Astrocyte (in vitro differentiated cells and primary cell): Measurements from ENCODE around the gene DBNDD2. TPM values are rescaled to one million over a fixed set of nuclear protein-coding genes. Genes with fewer than 3 reads are reported as not detected.

Source experiments
- DNase-seq: peaks from one replicate; pipeline ENCODE4 v3.0.0-alpha.2; 2010; ENCODE audit warnings: low read depth
- FAIRE-seq: peaks from 2 replicates; lab custom pipeline; 2011; peaks lifted over from hg19 to GRCh38; lab: Jason Lieb, UNC
- H2AFZ ChIP-seq: 2 replicates; pipeline ENCODE4 v1.6.0; 2012; ENCODE audit warnings: low read depth, low read length, inconsistent platforms
- H3K27ac ChIP-seq: 2 replicates; pipeline ENCODE4 v1.5.1; 2011; ENCODE audit warnings: low read depth, low read length, inconsistent platforms
- H3K27me3 ChIP-seq: 2 replicates; pipeline ENCODE4 v1.6.0; 2011; ENCODE audit warnings: low read length, inconsistent platforms; ENCODE audit not compliant: insufficient read depth
- H3K36me3 ChIP-seq: 2 replicates; pipeline ENCODE4 v1.5.1; 2011; ENCODE audit warnings: low read length, inconsistent platforms; ENCODE audit not compliant: insufficient read depth
- H3K4me1 ChIP-seq: 2 replicates; pipeline ENCODE4 v1.5.1; 2011; ENCODE audit warnings: low read length, inconsistent platforms; ENCODE audit not compliant: insufficient read depth
- H3K4me2 ChIP-seq: 2 replicates; pipeline ENCODE4 v1.6.0; 2012; ENCODE audit warnings: low read length, inconsistent platforms
- H3K4me3 ChIP-seq: 2 replicates; pipeline ENCODE4 v1.5.1; 2011; ENCODE audit warnings: low read depth, mild to moderate bottlenecking, low read length, inconsistent platforms; ENCODE audit not compliant: insufficient read depth
- H3K79me2 ChIP-seq: 2 replicates; pipeline ENCODE4 v1.6.0; 2012; ENCODE audit warnings: mild to moderate bottlenecking, low read length, inconsistent platforms; ENCODE audit not compliant: insufficient read depth
- H3K9ac ChIP-seq: 2 replicates; pipeline ENCODE4 v1.6.0; 2012; ENCODE audit warnings: mild to moderate bottlenecking, low read length, inconsistent platforms
- H3K9me3 ChIP-seq: 2 replicates; pipeline ENCODE4 v1.5.1; 2012; ENCODE audit warnings: low read depth, mild to moderate bottlenecking, low read length, inconsistent platforms; ENCODE audit not compliant: insufficient read depth
- H4K20me1 ChIP-seq: 2 replicates; pipeline ENCODE4 v1.6.0; 2012; ENCODE audit warnings: low read length, inconsistent platforms; ENCODE audit not compliant: insufficient read depth
- H3K27ac Mint-ChIP-seq: one replicate; pipeline ENCODE4 v1.8.0; 2021; ENCODE audit warnings: mild to moderate bottlenecking, mixed read lengths; ENCODE audit not compliant: unreplicated experiment
- H3K27me3 Mint-ChIP-seq: one replicate; pipeline ENCODE4 v1.8.0; 2021; ENCODE audit warnings: low read depth, mixed read lengths; ENCODE audit not compliant: unreplicated experiment
- H3K36me3 Mint-ChIP-seq: one replicate; pipeline ENCODE4 v1.8.0; 2021; ENCODE audit warnings: low read depth, mixed read lengths; ENCODE audit not compliant: unreplicated experiment
- H3K4me1 Mint-ChIP-seq: one replicate; pipeline ENCODE4 v1.8.0; 2021; ENCODE audit warnings: low read depth, mixed read lengths; ENCODE audit not compliant: unreplicated experiment
- H3K4me3 Mint-ChIP-seq: one replicate; pipeline ENCODE4 v1.8.0; 2021; ENCODE audit warnings: mild to moderate bottlenecking, moderate library complexity, mixed read lengths; ENCODE audit not compliant: unreplicated experiment
- H3K9me3 Mint-ChIP-seq: one replicate; pipeline ENCODE4 v1.8.0; 2021; ENCODE audit warnings: mild to moderate bottlenecking, mixed read lengths; ENCODE audit not compliant: unreplicated experiment
- EZH2 ChIP-seq: IDR thresholded peaks from 2 replicates; pipeline ENCODE4 v1.6.1; 2012; ENCODE audit warnings: mild to moderate bottlenecking, low read length, inconsistent platforms; ENCODE audit not compliant: insufficient read depth
- total RNA-seq: library from RNA; stranded (reverse); gene quantifications from 2 replicates; pipeline ENCODE4 v1.2.1, GENCODE V29; 2021
- TF ChIP-seq, protein P1 (sequence below): IDR thresholded peaks from 2 replicates; pipeline ENCODE4 v1.5.1; 2011; ENCODE audit warnings: low read depth, mild to moderate bottlenecking, inconsistent platforms, low read length, moderate library complexity; ENCODE audit not compliant: insufficient read depth

DBNDD2 gene
- total RNA-seq, 1 donor from 2014 or later: 11.3 TPM

DNA sequence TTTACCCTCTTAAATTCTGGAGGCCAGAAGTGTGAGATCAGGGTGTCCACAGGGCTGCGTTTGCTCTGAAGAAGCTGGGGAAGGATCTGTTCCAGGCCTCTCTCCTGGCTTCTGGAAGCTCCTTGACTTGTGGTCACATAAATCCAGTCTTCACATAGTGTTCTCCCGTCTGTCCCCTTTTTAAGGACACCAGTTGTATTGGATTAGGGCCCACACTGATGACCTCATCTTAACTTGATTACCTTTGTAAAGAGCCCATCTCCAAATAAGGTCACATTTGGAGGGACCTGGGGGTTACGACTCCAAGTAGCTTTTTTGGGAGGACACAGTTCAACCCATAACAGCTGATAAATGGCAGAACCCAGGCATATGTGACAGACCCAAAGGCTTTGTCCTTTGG, 41.4 kb downstream of the DBNDD2 start:
- Histone ChIP-seq H3K4me2 (no peak overlapping the region), H3K36me3 (no peaks in the 10 kb centered on the region), H3K27ac (no peak overlapping the region), H4K20me1 (no peaks in the 10 kb centered on the region), H3K27me3 (peaks cover 27% of the 10 kb centered on the region), H3K79me2 (no peaks in the 10 kb centered on the region), H3K4me1 (no peaks in the 10 kb centered on the region), H3K9me3 (no peaks in the 10 kb centered on the region), H2AFZ (no peak overlapping the region), H3K9ac (no peak overlapping the region), H3K4me3 (no peak overlapping the region)
- H3K27ac Mint-ChIP-seq: no peak overlapping the region
- DNase-seq: no peak
- no peaks in the 10 kb centered on the region for H3K4me1 Mint-ChIP-seq
- H3K9me3 Mint-ChIP-seq: no peaks in the 10 kb centered on the region
- no peak overlapping the region for H3K4me3 Mint-ChIP-seq
- no peak for TF ChIP-seq EZH2
- TF ChIP-seq, protein P1, sequence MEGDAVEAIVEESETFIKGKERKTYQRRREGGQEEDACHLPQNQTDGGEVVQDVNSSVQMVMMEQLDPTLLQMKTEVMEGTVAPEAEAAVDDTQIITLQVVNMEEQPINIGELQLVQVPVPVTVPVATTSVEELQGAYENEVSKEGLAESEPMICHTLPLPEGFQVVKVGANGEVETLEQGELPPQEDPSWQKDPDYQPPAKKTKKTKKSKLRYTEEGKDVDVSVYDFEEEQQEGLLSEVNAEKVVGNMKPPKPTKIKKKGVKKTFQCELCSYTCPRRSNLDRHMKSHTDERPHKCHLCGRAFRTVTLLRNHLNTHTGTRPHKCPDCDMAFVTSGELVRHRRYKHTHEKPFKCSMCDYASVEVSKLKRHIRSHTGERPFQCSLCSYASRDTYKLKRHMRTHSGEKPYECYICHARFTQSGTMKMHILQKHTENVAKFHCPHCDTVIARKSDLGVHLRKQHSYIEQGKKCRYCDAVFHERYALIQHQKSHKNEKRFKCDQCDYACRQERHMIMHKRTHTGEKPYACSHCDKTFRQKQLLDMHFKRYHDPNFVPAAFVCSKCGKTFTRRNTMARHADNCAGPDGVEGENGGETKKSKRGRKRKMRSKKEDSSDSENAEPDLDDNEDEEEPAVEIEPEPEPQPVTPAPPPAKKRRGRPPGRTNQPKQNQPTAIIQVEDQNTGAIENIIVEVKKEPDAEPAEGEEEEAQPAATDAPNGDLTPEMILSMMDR: no peak
- H3K36me3 Mint-ChIP-seq: no peaks in the 10 kb centered on the region
- no peak for FAIRE-seq
- H3K27me3 Mint-ChIP-seq: peaks cover 23% of the 10 kb centered on the region

DNA sequence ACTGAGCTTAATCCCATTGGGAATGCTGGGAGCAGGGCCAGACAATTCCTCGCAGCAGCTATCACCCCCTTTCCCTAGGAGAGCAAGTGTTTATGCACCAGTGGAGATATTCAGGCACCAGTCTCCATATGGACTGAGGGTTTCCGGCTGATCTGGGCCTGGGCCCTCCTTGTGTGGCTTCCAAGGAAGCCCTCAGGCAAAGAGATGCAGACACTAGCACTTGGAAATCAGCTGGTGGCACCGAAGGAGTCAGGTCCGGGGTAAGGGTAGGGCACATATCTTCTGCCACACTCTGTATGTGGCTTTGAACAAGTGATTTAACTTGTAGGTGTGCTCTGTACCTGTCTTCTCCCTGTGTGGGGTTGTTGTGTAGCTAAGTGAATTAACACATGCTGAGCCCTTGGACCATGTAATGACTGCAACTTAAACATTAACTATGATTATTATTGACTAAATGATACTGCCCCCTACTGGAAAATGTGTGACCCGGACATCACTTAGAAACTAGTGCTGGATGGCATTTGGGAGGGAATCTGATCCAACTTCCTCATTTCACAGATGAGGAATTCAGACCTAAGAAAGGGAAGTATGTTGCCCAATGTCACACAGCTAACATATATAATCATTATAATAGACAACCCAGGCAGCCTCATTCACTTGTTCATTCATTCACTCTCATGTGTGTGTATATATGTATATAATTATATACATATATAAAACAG, 42.2 kb downstream of the DBNDD2 start:
- no peak overlapping the region for H3K27ac ChIP-seq
- H3K36me3 Mint-ChIP-seq: no peaks in the 10 kb centered on the region
- no peak overlapping the region for H3K27ac Mint-ChIP-seq
- H3K27me3 ChIP-seq: peaks cover 25% of the 10 kb centered on the region
- no peaks in the 10 kb centered on the region for H3K4me1 Mint-ChIP-seq
- H3K4me3 ChIP-seq: no peak overlapping the region
- DNase-seq: peak; percentile 18
- no peak overlapping the region for H3K4me2 ChIP-seq
- no peaks in the 10 kb centered on the region for H3K9me3 ChIP-seq
- H3K9me3 Mint-ChIP-seq: no peaks in the 10 kb centered on the region
- FAIRE-seq: no peak
- H3K9ac ChIP-seq: no peak overlapping the region
- H3K27me3 Mint-ChIP-seq: peaks cover 22% of the 10 kb centered on the region
- no peak for TF ChIP-seq EZH2
- TF ChIP-seq, protein P1: peak; percentile 60
- H2AFZ ChIP-seq: no peak overlapping the region
- H3K4me1 ChIP-seq: no peaks in the 10 kb centered on the region
- no peaks in the 10 kb centered on the region for H3K36me3 ChIP-seq
- no peaks in the 10 kb centered on the region for H3K79me2 ChIP-seq
- H3K4me3 Mint-ChIP-seq: no peak overlapping the region
- no peaks in the 10 kb centered on the region for H4K20me1 ChIP-seq

DNA sequence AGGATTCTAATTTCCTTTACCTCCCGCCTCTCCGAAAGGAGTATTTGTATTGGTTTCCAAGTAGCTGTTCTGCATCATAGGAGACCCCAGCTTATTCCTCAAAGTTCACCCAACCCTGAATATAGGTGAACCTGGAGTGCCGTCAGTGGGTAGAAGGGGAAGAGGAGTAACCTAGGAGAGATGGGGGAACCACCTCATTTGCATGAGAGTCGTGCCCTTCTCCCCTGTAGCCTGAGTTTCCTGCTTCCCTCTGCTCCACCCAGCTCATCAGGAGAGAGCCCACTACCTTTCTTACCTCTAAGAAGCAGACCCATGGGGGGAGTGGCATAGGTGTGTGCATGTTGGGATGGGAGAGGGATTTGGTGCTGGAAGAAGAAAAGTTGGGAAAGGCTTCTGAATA, 44.1 kb downstream of the DBNDD2 start:
- H3K4me1 Mint-ChIP-seq: no peaks in the 10 kb centered on the region
- TF ChIP-seq, protein P1: no peak
- TF ChIP-seq EZH2: no peak
- H3K4me3 Mint-ChIP-seq: no peak overlapping the region
- H3K4me2 ChIP-seq: no peak overlapping the region
- no peak for FAIRE-seq
- no peak overlapping the region for H3K9ac ChIP-seq
- H3K27me3 ChIP-seq: peaks cover 18% of the 10 kb centered on the region
- H2AFZ ChIP-seq: no peak overlapping the region
- H3K4me3 ChIP-seq: no peak overlapping the region
- no peaks in the 10 kb centered on the region for H3K4me1 ChIP-seq
- peaks cover 22% of the 10 kb centered on the region for H3K27me3 Mint-ChIP-seq
- no peak overlapping the region for H3K27ac ChIP-seq
- H3K9me3 ChIP-seq: no peaks in the 10 kb centered on the region
- H3K36me3 Mint-ChIP-seq: no peaks in the 10 kb centered on the region
- no peaks in the 10 kb centered on the region for H3K36me3 ChIP-seq
- H3K27ac Mint-ChIP-seq: no peak overlapping the region
- H3K9me3 Mint-ChIP-seq: no peaks in the 10 kb centered on the region
- H3K79me2 ChIP-seq: no peaks in the 10 kb centered on the region
- DNase-seq: no peak
- no peaks in the 10 kb centered on the region for H4K20me1 ChIP-seq
